ENCODE data around the gene RO60. TPM values are rescaled to one million over a fixed set of nuclear protein-coding genes. Genes with fewer than 3 reads are reported as not detected.

The RO60 gene
- total RNA-seq, 1 donor from 2014 or later: 51.8 TPM

- no peak for TF ChIP-seq CTCF (IDR thresholded peaks at IDR 0.05; ENCODE audit: borderline replicate concordance)
- peaks cover 62% of the 10 kb centered on the region for H3K36me3 ChIP-seq
- intact Hi-C loops (cut with micrococcal nuclease): no loop called here
These were observed 25.9 kb downstream of the RO60 start for GRCh38 chr1:193085263-193085662.

GRCh38 chr1:193086342-193086741 lies 26.9 kb downstream of the RO60 start:
- TF ChIP-seq CTCF (IDR thresholded peaks at IDR 0.05; ENCODE audit: borderline replicate concordance): no peak
- intact Hi-C loops (cut with micrococcal nuclease): no loop called here
- Histone ChIP-seq H3K27ac (replicated peaks) (no peak overlapping the region), H3K27me3 (ENCODE audit: low read depth) (no peaks in the 10 kb centered on the region), H3K4me1 (peaks cover 16% of the 10 kb centered on the region), H3K36me3 (peaks cover 56% of the 10 kb centered on the region), H3K9me3 (replicated peaks) (no peaks in the 10 kb centered on the region), H3K4me3 (no peak overlapping the region)
- DNase-seq: no peak

More at GRCh38 chr1:193085263-193085662, 25.9 kb downstream of the RO60 start:
- Histone ChIP-seq H3K27ac (replicated peaks) (peak overlapping the region; percentile 18), H3K4me1 (peaks cover 16% of the 10 kb centered on the region), H3K4me3 (no peak overlapping the region), H3K9me3 (replicated peaks) (no peaks in the 10 kb centered on the region), H3K27me3 (ENCODE audit: low read depth) (no peaks in the 10 kb centered on the region)
- no peak for DNase-seq

- TF ChIP-seq CTCF (IDR thresholded peaks at IDR 0.05; ENCODE audit: borderline replicate concordance): no peak
- peaks cover 16% of the 10 kb centered on the region for H3K4me1 ChIP-seq
- H3K27ac ChIP-seq (replicated peaks): no peak overlapping the region
- peaks cover 52% of the 10 kb centered on the region for H3K36me3 ChIP-seq
- H3K27me3 ChIP-seq (ENCODE audit: low read depth): no peaks in the 10 kb centered on the region
- intact Hi-C loops (cut with micrococcal nuclease): no loop called here
- DNase-seq: no peak
- H3K9me3 ChIP-seq (replicated peaks): no peaks in the 10 kb centered on the region
- no peak overlapping the region for H3K4me3 ChIP-seq
These were observed 28.5 kb downstream of the RO60 start for GRCh38 chr1:193087893-193088292.

- TF ChIP-seq CTCF (IDR thresholded peaks at IDR 0.05; ENCODE audit: borderline replicate concordance): no peak
- Histone ChIP-seq H3K27me3 (ENCODE audit: low read depth) (no peaks in the 10 kb centered on the region), H3K9me3 (replicated peaks) (no peaks in the 10 kb centered on the region), H3K36me3 (peaks cover 48% of the 10 kb centered on the region), H3K4me3 (no peak overlapping the region), H3K27ac (replicated peaks) (no peak overlapping the region), H3K4me1 (peaks cover 11% of the 10 kb centered on the region)
- intact Hi-C loops (cut with micrococcal nuclease): no loop called here
- DNase-seq: no peak
These were observed 31.5 kb downstream of the RO60 start for GRCh38 chr1:193090865-193091264.

- H3K36me3 ChIP-seq: peaks cover 76% of the 10 kb centered on the region
- DNase-seq: no peak
- intact Hi-C loops (cut with micrococcal nuclease): no loop called here
These were observed 34.7 kb downstream of the RO60 start for GRCh38 chr1:193094112-193094511.

More at GRCh38 chr1:193094112-193094511, 34.7 kb downstream of the RO60 start:
- no peak for TF ChIP-seq CTCF (IDR thresholded peaks at IDR 0.05; ENCODE audit: borderline replicate concordance)
- no peaks in the 10 kb centered on the region for H3K9me3 ChIP-seq (replicated peaks)
- no peak overlapping the region for H3K27ac ChIP-seq (replicated peaks)
- no peak overlapping the region for H3K4me3 ChIP-seq
- H3K27me3 ChIP-seq (ENCODE audit: low read depth): no peaks in the 10 kb centered on the region
- H3K4me1 ChIP-seq: no peaks in the 10 kb centered on the region
